A549 treated with RU486 at 1 μM for 4 hours (cell line): Measurements from ENCODE around the gene TRIM73. TPM values are rescaled to one million over a fixed set of nuclear protein-coding genes. Genes with fewer than 3 reads are reported as not detected.

Experiments used
- total RNA-seq: library from RNA; stranded (reverse); fragments of 200-300 nt; extraction: Qiagen RNA extraction; gene quantifications from 5 replicates; pipeline ENCODE4 v1.2.3, GENCODE V29; 2022; ENCODE audit warnings: low read depth

The TRIM73 gene
- total RNA-seq: 1.2 to 2.9 TPM (median 1.9 TPM) in 5 replicates

GRCh38 chr7:75395329-75395728 is at the start of gene TRIM73:
Gene TRIM73 (plus strand): TSS chr7:75395629. CDS start chr7:75398934, 3,305 bp downstream.

Other genes starting within 250 kb of the TRIM73 start
- gene POM121C, start 90.7 kb downstream of the TRIM73 start, total RNA-seq: 32.2 to 44.0 TPM (median 39.2 TPM) in 5 replicates
- gene SPDYE5, start 96.7 kb downstream of the TRIM73 start, total RNA-seq: not detected in 5 replicates